IMR-90 (cell line): ENCODE measurements around the gene KMT5C.

ENCODE experiments used
- CTCF ChIP-seq: conservative IDR thresholded peaks from 2 replicates; pipeline ENCODE4 v1.5.1; 2012; ENCODE audit warnings: mild to moderate bottlenecking, low read depth, low read length, improper control_type of control experiment
- ELK1 ChIP-seq: fragments of 150-350 bp; IDR thresholded peaks from 2 replicates; pipeline ENCODE4 v1.6.1; 2016; ENCODE audit warnings: low read depth, mild to moderate bottlenecking, low read length, moderate library complexity, borderline replicate concordance
- FOS ChIP-seq: fragments of 150-350 bp; IDR thresholded peaks from 2 replicates; pipeline ENCODE4 v1.6.1; 2016; ENCODE audit warnings: low read depth, low read length
- MAFK ChIP-seq: IDR thresholded peaks from 2 replicates; pipeline ENCODE4 v1.6.1; 2012; ENCODE audit warnings: low read depth, low read length, improper control_type of control experiment
- MXI1 ChIP-seq: IDR thresholded peaks from 2 replicates; pipeline ENCODE4 v1.6.1; 2012; ENCODE audit warnings: low read depth, mild to moderate bottlenecking, low read length, moderate library complexity, borderline replicate concordance
- POLR2A ChIP-seq: IDR thresholded peaks from 2 replicates; pipeline ENCODE4 v1.6.1; 2012; ENCODE audit warnings: mild to moderate bottlenecking, low read depth, low read length
- RAD21 ChIP-seq: IDR thresholded peaks from 2 replicates; pipeline ENCODE4 v1.6.1; 2012; ENCODE audit warnings: low read length, improper control_type of control experiment
- RCOR1 ChIP-seq: IDR thresholded peaks from 2 replicates; pipeline ENCODE4 v1.6.1; 2012; ENCODE audit warnings: mild to moderate bottlenecking, low read length, improper control_type of control experiment; ENCODE audit not compliant: insufficient replicate concordance
- RFX5 ChIP-seq: IDR thresholded peaks from 2 replicates; pipeline ENCODE4 v1.8.0; 2012; ENCODE audit warnings: low read depth, mild to moderate bottlenecking, low read length, moderate library complexity
- SMC3 ChIP-seq: fragments of 150-350 bp; IDR thresholded peaks from 2 replicates; pipeline ENCODE4 v1.6.1; 2016; ENCODE audit warnings: low read depth, mild to moderate bottlenecking, antibody characterized with exemption, low read length, moderate library complexity

GRCh38 chr19:55305491-55305890 is 34.2 kb upstream of the KMT5C start:
- TF ChIP-seq CTCF (no peak), POLR2A (no peak), FOS (no peak), MAFK (no peak), MXI1 (no peak), RFX5 (no peak), ELK1 (no peak), RAD21 (no peak), SMC3 (no peak), RCOR1 (no peak)
